SK-N-SH (cell line): ENCODE measurements around the gene HS2ST1.

Source experiments
- EP300 ChIP-seq, 2 experiments: IDR thresholded peaks; 2 replicates each; pipeline versions ENCODE4 v1.4.0 to v1.6.1; 2012; ENCODE audit warnings: borderline replicate concordance in 1 of 2, low read depth in 1 of 2, low read length in 1 of 2
- GATA2 ChIP-seq: sonication (generic); formaldehyde crosslinking; IDR thresholded peaks from 2 replicates; pipeline ENCODE4 v1.5.0; 2020; ENCODE audit warnings: mild to moderate bottlenecking, missing genetic modification reagents
- MXI1 ChIP-seq: IDR thresholded peaks from 2 replicates; pipeline ENCODE4 v1.6.1; 2012; ENCODE audit warnings: mild to moderate bottlenecking, low read depth, low read length, improper control_type of control experiment
- POLR2AphosphoS5 ChIP-seq: IDR thresholded peaks from 2 replicates; pipeline ENCODE4 v1.6.1; 2012; ENCODE audit warnings: low read depth, low read length
- RFX5 ChIP-seq: IDR thresholded peaks from 2 replicates; pipeline ENCODE4 v1.6.1; 2012; ENCODE audit warnings: mild to moderate bottlenecking, improper control_type of control experiment, low read length
- TF ChIP-seq, protein P1 (sequence below): fragments of 200-600 bp; sonication (generic); IDR thresholded peaks from 2 replicates; pipeline ENCODE4 v1.6.1; 2017; ENCODE audit warnings: antibody characterized with exemption, mild to moderate bottlenecking, moderate library complexity
- TF ChIP-seq, protein P2 (sequence below): IDR thresholded peaks from 2 replicates; pipeline ENCODE4 v1.4.0; 2012; ENCODE audit warnings: low read depth
- TF ChIP-seq, protein P3 (sequence below): IDR thresholded peaks from 2 replicates; pipeline ENCODE4 v1.6.1; 2012; ENCODE audit warnings: mild to moderate bottlenecking, low read depth, low read length, moderate library complexity

DNA sequence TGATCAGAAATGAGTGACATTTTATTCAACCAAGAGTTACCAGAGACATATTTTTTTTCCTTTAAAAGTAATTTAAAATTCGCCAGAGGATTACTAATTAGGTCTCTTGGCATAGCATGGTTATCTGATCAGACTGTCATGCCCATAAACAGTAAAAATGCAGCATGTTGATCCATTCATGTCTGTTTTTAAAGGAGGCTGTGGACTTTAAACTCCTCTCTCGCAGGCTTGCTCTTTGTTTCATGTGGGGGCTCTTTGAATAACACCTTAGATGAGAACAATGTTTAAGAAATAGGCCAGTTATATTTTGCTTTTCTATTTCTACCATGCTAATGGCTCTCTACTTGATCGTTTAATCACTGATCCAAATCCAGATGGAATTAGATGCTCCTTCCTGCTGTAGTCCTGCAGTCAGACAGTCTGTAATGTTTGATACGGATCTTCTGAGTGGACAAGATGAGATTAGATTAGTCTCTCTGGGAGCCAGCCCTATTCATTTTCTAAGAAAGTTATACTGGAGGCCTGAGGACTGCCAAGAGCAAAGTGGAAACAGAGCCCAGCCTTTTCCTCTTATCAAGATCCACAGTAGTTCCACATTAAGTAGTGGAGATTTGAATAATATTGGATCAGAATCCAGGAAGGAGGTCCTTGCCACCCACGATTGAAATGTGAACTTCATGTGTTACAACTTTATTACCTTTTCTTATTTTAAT, 197.4 kb downstream of the HS2ST1 start:
- TF ChIP-seq MXI1 = no peak
- peak; percentile 50 for TF ChIP-seq POLR2AphosphoS5
- TF ChIP-seq, protein P1, sequence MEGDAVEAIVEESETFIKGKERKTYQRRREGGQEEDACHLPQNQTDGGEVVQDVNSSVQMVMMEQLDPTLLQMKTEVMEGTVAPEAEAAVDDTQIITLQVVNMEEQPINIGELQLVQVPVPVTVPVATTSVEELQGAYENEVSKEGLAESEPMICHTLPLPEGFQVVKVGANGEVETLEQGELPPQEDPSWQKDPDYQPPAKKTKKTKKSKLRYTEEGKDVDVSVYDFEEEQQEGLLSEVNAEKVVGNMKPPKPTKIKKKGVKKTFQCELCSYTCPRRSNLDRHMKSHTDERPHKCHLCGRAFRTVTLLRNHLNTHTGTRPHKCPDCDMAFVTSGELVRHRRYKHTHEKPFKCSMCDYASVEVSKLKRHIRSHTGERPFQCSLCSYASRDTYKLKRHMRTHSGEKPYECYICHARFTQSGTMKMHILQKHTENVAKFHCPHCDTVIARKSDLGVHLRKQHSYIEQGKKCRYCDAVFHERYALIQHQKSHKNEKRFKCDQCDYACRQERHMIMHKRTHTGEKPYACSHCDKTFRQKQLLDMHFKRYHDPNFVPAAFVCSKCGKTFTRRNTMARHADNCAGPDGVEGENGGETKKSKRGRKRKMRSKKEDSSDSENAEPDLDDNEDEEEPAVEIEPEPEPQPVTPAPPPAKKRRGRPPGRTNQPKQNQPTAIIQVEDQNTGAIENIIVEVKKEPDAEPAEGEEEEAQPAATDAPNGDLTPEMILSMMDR = no peak
- TF ChIP-seq EP300 (IDR thresholded peaks at IDR 0.05; ENCODE audit: borderline replicate concordance in 1 of 2, low read depth in 1 of 2, low read length in 1 of 2) = peak; percentile 54 to 66
- TF ChIP-seq, protein P2, sequence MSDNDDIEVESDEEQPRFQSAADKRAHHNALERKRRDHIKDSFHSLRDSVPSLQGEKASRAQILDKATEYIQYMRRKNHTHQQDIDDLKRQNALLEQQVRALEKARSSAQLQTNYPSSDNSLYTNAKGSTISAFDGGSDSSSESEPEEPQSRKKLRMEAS = no peak
- TF ChIP-seq, protein P3, sequence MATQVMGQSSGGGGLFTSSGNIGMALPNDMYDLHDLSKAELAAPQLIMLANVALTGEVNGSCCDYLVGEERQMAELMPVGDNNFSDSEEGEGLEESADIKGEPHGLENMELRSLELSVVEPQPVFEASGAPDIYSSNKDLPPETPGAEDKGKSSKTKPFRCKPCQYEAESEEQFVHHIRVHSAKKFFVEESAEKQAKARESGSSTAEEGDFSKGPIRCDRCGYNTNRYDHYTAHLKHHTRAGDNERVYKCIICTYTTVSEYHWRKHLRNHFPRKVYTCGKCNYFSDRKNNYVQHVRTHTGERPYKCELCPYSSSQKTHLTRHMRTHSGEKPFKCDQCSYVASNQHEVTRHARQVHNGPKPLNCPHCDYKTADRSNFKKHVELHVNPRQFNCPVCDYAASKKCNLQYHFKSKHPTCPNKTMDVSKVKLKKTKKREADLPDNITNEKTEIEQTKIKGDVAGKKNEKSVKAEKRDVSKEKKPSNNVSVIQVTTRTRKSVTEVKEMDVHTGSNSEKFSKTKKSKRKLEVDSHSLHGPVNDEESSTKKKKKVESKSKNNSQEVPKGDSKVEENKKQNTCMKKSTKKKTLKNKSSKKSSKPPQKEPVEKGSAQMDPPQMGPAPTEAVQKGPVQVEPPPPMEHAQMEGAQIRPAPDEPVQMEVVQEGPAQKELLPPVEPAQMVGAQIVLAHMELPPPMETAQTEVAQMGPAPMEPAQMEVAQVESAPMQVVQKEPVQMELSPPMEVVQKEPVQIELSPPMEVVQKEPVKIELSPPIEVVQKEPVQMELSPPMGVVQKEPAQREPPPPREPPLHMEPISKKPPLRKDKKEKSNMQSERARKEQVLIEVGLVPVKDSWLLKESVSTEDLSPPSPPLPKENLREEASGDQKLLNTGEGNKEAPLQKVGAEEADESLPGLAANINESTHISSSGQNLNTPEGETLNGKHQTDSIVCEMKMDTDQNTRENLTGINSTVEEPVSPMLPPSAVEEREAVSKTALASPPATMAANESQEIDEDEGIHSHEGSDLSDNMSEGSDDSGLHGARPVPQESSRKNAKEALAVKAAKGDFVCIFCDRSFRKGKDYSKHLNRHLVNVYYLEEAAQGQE = no peak
- no peak for TF ChIP-seq RFX5
- TF ChIP-seq GATA2 (CRISPR knock-in tag) = peak; percentile 89
